ENCODE data around the gene TRMT2A. TPM values are rescaled to one million over a fixed set of nuclear protein-coding genes. Genes with fewer than 3 reads are reported as not detected.
"Not testable (repeated sequence)": the region's sequence is repeated elsewhere in the genome, so short reads cannot be mapped to it uniquely, and the experiment has no call there.

The TRMT2A gene
- total RNA-seq, 1 donor from 2014 or later = 70.4 TPM

DNA sequence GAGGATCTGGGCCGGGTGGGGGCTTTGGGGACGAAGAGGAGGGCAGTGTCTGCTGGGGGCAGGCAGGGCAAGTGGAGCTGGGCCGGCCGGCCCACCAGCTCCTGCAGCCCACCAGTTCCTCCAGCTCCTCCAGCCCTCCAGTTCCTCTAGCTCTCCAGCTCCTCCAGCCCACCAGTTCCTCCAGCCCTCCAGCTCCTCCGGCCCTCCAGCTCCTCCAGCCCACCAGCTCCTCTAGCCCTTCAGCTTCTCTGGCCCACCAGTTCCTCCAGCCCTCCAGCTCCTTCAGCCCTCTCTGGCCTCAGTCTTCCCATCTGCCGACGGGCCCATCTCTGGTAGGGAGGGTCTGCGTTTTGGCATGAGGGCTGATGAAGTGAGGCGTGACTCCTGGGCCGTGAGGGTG is 43.0 kb upstream of the TRMT2A start:
- ATAC-seq (no peak), DNase-seq (no peak)
- Histone ChIP-seq H3K27ac (no peak overlapping the region), H3K9me3 (no peaks in the 10 kb centered on the region), H3K4me1 (no peaks in the 10 kb centered on the region), H3K36me3 (no peaks in the 10 kb centered on the region), H3K27me3 (ENCODE audit: low read depth) (peaks cover 13% of the 10 kb centered on the region), H3K4me3 (no peak overlapping the region)
- TF ChIP-seq, protein P1, sequence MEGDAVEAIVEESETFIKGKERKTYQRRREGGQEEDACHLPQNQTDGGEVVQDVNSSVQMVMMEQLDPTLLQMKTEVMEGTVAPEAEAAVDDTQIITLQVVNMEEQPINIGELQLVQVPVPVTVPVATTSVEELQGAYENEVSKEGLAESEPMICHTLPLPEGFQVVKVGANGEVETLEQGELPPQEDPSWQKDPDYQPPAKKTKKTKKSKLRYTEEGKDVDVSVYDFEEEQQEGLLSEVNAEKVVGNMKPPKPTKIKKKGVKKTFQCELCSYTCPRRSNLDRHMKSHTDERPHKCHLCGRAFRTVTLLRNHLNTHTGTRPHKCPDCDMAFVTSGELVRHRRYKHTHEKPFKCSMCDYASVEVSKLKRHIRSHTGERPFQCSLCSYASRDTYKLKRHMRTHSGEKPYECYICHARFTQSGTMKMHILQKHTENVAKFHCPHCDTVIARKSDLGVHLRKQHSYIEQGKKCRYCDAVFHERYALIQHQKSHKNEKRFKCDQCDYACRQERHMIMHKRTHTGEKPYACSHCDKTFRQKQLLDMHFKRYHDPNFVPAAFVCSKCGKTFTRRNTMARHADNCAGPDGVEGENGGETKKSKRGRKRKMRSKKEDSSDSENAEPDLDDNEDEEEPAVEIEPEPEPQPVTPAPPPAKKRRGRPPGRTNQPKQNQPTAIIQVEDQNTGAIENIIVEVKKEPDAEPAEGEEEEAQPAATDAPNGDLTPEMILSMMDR (IDR thresholded peaks at IDR 0.05) = no peak
- intact Hi-C loops (cut with DNase I) = loop anchor here (10.0 kb wide), 1 partner anchor 105 kb away; the partner anchor contains the start of gene RTN4R

DNA sequence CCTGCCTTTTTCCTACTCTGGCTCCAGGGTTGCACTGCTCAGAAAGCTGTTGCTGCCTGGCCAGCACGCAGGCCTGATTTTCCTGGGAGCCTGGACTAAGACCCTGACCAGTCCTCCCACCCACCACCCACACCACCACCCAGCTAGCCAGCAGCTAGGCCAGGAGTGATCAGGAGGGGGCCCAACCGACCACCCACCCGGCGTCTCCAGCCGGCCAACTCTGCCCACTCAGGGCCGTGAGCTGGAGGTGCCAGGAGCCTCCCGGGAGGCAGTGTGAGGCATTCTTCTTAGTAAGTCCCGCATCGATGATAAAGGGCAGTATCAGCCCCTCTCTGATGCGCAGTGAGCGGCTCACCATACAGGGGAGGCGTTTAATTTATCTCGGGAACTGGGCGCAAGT is 42.5 kb upstream of the TRMT2A start:
- peaks cover 15% of the 10 kb centered on the region for H3K27me3 ChIP-seq (ENCODE audit: low read depth)
- intact Hi-C loops (cut with DNase I) = loop anchor here (10.0 kb wide), 1 partner anchor 125 kb away; no protein-coding TSS in a partner anchor
- H3K9me3 ChIP-seq, ATAC-seq, H3K27ac ChIP-seq, H3K4me3 ChIP-seq, DNase-seq, H3K4me1 ChIP-seq, H3K36me3 ChIP-seq: not testable (repeated sequence)

DNA sequence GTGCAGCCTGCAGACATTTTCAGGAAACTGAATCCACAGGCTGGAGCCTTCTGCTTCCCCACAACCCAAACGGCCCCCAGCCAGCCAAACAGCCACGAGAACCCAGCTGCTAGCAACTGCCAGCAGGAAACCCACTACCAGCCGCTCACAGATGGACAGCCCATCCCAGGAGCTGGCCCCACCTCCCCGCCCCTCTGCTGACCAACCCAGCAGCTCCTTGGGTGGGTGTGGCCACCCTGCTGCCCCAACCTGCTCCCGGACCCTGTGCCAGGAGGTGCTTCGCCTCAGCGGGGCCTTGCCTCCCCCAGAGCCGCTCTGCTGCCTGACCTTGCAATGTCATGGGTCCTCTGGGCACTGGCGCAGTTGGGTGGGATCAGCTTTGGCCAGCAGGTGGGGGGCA is 42.0 kb upstream of the TRMT2A start:
- no peaks in the 10 kb centered on the region for H3K4me1 ChIP-seq
- DNase-seq (no peak), ATAC-seq (no peak)
- no peaks in the 10 kb centered on the region for H3K36me3 ChIP-seq
- intact Hi-C loops (cut with DNase I) = loop anchor here (10.0 kb wide), 1 partner anchor 126 kb away; no protein-coding TSS in a partner anchor
- no peak overlapping the region for H3K4me3 ChIP-seq
- peaks cover 15% of the 10 kb centered on the region for H3K27me3 ChIP-seq (ENCODE audit: low read depth)
- TF ChIP-seq, protein P1 (IDR thresholded peaks at IDR 0.05) = no peak
- no peak overlapping the region for H3K27ac ChIP-seq
- H3K9me3 ChIP-seq = no peaks in the 10 kb centered on the region

DNA sequence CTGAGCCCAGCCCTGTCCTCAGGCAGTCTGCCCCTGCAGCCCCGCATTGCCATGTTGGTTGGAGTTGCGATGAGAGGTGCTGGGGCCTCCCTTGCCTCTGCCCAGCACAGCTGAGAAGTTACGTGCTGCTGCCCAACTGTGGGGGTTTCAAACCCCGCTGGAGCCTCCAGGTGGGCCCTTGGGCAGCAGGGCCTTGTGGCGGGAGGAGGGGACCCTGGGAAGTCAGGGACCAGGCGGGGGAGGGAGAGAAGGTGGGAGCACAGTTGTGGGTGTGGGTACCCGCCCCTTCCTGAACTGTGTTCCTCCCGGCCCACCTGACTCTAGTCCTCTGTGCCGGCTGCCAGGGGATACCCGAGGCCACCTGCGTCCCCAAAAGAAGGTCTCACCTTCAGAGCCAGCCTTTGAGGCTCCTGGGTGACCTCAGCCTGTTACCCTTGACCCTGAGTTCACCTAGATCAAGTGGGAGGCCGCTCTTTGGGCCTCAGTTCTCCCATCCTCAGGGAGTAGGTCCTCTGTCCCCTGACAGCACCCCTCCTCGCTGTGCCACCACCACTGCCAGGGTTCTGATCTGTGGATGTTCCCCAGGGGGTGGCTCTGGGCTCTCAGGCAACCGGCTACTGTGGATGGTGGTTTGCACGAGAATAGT is 41.5 kb upstream of the TRMT2A start:
- intact Hi-C loops (cut with DNase I) = loop anchor here (10.0 kb wide), 1 partner anchor 126 kb away; no protein-coding TSS in a partner anchor
- H3K4me3 ChIP-seq = no peak overlapping the region
- no peaks in the 10 kb centered on the region for H3K4me1 ChIP-seq
- TF ChIP-seq, protein P1 (IDR thresholded peaks at IDR 0.05) = no peak
- DNase-seq (no peak), ATAC-seq (no peak)
- H3K27me3 ChIP-seq (ENCODE audit: low read depth) = peaks cover 15% of the 10 kb centered on the region
- H3K9me3 ChIP-seq = no peaks in the 10 kb centered on the region
- no peak overlapping the region for H3K27ac ChIP-seq
- H3K36me3 ChIP-seq = no peaks in the 10 kb centered on the region

DNA sequence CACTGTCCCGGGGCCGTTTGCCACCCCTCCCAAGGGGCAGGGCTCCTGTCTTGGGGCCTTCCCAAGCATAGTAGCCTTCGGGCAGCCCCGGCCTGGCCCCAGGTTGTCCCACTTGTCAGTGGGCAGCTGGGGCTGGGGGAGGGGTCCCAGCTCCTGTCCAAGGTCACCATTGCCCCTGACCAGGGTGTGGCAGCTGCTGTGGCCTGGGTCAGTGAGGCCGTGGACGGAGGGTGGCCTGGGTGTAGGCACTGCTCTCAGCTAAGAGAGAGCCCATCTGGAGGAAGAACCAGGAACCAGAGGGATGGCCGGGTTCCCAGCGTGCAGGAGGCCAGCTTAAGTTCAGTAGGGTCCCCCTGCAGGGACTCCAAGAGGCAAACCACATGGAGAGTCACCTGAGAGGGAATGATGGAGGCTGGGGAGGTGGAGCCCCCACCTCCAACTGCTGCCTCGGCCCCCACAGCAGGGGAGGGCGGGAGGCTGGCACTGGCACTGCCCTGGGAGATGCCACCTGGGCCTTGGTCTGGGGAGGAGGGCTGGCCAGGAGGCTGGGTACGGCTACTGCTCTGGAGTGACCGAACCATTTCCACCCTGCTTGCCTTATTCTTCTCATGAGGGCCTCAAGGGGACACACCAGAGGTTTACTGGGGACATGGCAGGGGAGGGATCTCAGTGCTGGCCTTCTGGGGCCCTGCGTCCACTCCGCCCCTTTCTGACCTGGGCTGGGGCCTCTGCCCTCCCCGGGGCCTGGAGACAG is 40.6 kb upstream of the TRMT2A start:
- Histone ChIP-seq H3K4me1 (no peaks in the 10 kb centered on the region), H3K27ac (no peak overlapping the region), H3K4me3 (no peak overlapping the region), H3K36me3 (no peaks in the 10 kb centered on the region), H3K9me3 (no peaks in the 10 kb centered on the region), H3K27me3 (ENCODE audit: low read depth) (peaks cover 20% of the 10 kb centered on the region)
- TF ChIP-seq, protein P1 (IDR thresholded peaks at IDR 0.05) = no peak
- ATAC-seq (peak in 1 of 2 donors; percentile 3), DNase-seq (no peak)
- intact Hi-C loops (cut with DNase I) = loop anchor here (10.0 kb wide), 1 partner anchor 127 kb away; no protein-coding TSS in a partner anchor
